HG03108 (cell line): ENCODE results near the gene ITPR3.

Source experiments
- ATAC-seq: cut with Tn5 transposase; IDR thresholded peaks from one replicate; pipeline ENCODE4 v1.9.1; 2021; ENCODE audit warnings: moderate library complexity; ENCODE audit not compliant: unreplicated experiment

The ITPR3 gene

DNA sequence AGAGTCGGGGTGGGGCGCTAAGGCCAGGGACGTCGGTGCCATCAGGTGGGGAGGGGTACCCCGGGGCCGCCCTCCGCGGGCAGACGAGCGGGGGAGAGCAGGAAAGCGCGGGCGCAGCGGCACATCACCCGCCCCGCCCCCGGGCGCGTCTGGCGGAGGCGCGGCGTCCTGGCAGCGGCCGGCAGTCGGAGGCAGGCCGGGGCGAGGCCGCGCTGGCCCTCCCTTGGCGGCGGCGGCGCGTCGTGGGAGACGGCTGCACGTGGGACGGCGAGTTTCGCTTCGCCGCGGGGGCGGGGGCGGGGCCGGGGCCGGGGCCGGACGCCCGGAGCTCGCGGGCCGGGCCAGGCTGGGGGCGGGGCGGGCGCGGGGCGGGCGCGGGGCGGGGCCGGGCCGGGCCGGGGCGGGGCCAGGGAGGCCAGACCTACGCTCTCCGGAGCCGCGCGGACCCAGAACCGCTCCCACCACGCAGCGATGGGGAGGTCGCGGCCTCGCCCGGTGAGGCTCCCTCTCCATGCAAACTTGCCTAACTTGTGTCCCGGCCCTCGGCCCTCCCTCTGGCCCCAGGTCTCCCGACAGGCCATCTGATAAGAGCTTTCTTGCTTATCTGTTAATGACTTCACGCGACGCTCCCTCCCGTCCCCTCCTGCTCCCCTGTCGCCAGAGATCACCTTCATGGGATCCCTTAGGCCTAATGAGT, 12.5 kb downstream of the ITPR3 start:
- peak; percentile 58 for ATAC-seq

DNA sequence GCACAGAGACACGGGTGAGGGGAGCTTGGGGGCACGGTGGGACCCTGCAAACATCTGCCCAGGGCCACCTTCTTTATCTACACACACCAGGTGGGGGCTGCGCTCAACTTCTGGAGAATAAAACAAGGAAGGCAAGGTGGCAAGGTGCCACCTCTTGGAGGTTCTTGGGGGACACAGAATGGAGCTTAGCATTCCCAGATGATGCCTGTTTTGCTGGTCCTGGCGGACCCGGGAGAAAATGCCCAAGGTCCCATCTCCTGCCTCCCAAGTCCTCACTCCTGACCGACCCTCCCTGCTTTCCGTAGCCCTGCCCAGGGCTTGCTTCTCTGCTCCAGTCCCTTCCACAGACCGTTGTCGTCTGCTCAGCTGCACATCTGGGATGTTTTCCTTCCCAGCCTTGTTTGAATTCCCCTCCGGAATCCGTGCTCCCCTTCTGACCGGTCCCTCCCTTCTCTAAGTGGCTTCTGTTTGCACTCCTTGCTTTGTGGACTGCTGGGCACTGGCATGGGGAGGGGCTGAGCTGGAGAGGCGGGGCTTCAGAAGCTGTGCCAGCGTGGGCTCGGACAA, 13.1 kb downstream of the ITPR3 start:
- no peak for ATAC-seq

DNA sequence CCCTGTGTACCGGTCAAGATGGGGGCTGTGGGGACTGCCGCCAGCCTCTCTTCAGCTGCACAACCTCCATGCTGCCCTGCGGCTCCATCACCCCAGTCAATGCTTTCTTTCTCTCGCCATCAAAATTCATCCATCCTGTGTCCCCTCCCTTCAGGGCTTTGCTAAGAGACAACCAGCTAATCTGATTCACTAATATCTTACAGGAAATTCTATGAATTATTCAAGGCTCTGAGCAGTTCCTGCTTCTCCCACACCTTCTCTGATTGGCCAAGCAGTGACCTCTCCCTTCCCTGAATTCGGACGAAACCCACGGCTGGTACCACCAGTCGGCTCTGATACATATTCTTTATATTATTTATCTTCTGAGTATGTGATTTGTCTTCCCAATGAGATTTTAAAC, 13.8 kb downstream of the ITPR3 start:
- no peak for ATAC-seq

DNA sequence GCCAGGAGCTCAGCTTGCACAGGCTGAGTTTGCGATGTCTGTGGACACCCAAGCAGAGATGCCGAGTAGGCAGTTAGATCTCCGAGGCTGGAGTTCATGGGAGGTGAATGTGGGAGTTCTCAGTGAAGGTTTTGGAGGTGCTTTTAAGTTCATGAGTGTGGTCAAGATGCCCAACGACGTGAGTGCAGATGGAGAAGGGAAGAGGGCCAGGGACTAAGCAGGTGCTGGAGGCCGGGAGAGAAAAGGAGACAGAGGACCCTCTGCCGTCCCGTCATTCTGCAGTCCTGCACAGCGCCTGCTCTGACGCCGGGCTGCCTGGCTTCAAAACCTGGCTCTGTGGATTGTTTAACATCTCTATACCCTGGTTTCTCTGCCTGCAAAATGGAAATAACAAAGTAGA, 15.5 kb downstream of the ITPR3 start:
- no peak for ATAC-seq

DNA sequence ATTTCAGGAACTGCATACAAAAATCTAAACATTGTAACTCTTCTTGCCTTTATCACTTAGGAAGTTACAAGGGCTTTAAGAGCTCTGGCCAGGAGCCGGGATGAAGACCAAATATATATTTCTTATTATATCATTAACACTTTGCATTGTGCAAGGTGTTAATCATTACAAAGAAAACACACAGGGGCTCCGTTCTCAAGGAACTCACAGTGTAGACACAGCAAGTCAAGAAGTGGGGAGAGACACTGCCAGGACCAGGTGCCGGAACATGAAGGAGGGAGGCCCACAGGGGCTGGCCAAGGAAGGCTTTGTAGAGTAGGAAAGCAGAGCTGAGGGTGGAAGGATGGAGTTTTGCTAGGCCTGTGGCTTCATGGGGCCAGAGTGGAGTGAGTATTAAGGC, 17.4 kb downstream of the ITPR3 start:
- no peak for ATAC-seq

DNA sequence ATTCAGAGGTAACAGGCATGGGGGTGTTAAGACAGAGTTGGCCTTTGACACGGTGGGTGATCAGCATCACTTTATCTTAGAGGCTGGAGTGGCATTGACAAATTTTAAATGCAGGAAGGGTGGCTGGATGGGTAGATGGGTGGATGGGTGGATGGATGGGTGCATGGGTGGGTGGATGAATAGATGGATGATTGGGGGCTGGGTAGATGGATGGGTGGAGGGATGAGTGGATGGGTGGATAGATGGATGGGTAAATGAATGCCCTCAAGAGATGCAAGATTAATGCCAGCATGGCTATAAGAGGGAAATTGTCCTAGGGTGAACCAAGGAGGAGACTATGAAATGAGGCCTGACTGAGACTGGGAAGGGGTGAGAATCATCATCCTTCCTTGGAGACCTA, 18.4 kb downstream of the ITPR3 start:
- no peak for ATAC-seq

DNA sequence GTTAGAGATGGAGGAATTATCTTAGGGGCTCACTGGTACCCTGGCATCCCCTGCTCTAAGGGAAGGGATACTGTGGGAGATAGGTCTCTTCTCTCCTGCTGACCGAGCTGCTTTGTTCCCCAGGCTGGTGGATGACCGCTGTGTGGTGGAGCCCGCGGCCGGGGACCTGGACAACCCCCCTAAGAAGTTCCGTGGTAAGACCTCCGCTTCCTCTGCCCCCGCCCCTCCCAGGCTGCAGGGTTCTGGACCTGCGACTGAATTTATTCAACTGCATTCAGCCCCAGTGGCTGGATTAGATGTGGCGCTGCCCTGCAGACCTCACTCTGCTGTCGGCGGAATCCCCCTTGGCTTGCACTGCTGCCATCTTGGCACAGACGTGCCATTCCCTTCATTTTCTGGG, 19.2 kb downstream of the ITPR3 start:
- ATAC-seq = no peak

DNA sequence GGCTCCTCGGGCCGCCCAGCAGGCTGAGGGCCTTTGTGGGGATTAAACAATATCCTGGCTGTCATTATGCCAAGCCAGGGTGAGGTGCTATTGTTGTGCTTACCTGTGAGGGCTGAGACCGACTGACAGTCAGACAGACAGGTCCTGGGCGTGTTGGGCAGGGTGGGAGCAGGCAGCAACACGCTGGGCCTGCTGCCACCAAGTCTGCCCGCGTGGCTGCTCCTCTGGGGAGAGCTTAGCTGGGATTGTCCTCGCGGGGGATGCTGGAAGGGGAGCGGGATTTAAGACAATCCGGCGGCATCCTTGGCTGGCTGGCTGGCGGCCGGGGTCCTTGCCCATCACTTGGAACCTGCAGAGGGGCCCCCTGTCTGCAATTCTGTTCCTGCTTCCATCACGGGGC, 20.0 kb downstream of the ITPR3 start:
- no peak for ATAC-seq

DNA sequence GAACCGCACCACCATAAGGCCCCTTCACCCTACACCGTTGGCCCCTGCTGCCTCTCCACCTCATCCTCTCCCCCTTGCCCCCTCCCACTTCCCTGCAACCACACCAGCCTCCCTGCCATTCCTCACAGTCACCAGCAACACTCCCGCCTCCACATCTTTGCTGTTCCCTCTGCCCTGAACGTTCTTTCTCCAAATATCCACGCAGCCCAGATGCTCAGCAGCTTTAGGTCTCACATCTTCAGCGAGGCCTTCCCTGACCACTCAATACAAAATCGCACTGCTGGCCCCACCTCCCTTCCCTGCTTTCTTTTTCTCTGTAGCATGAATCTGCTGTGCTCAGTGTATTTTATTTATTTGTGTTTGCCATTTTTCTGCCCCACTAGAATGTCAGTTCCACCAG, 20.5 kb downstream of the ITPR3 start:
- ATAC-seq = no peak

DNA sequence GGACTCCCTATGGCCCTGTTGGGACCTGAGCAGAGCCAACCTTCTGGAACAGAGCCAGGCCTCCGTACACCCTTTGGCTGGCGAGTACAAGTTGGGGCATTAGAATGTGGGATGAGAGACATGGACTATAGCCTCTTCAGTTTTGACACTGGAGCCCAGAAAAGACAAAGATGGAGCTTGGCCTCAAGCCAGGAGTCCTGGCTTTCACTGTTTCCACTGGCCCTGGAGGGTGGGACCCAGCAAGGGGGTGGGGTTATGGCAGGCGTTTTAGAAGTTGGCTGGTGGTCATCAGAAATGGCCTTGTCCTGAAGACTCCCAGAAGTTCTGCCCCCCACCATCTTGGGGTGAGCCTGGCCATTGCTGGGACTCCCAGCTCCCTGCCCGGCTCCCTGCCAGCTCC, 21.8 kb downstream of the ITPR3 start:
- no peak for ATAC-seq

DNA sequence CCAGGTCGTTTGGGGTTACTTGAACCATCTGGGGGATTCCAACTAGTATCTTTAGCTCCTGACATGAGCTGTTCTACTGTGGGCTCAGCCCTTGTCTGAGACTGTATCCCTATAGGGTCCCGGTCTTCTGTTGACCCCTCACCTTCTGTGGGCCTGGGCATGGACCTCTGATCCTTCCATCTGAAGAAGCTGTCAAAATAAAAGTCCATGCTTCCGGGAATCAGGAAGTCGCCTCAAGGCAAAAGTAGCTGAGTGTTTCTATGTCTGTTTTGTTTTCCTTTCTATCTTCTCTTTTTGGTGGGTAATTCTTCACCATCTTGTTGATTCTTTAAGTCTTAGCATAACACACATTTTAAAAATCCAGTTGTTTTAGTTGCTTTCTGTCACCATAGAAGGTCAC, 30.3 kb downstream of the ITPR3 start:
- ATAC-seq = no peak

DNA sequence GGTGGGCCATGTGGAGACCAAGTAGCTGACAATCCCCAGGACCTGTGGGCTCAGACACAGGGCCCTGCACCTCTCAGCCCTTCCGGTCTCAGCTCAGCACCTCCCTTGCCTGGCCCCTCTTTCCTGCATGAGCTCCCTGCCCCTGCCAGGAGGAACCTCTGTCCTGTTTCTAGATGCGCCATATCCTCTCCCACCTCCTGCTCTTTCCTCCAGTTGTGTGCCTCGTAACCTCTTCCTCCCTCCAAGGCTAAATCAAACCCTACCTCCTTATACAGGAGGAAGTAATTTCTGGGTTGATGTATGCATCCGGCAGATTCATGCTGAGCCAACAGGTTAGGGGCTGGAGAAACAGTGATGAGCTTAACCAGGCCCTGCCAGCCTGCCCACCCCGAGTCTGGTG, 30.9 kb downstream of the ITPR3 start:
- ATAC-seq = no peak

DNA sequence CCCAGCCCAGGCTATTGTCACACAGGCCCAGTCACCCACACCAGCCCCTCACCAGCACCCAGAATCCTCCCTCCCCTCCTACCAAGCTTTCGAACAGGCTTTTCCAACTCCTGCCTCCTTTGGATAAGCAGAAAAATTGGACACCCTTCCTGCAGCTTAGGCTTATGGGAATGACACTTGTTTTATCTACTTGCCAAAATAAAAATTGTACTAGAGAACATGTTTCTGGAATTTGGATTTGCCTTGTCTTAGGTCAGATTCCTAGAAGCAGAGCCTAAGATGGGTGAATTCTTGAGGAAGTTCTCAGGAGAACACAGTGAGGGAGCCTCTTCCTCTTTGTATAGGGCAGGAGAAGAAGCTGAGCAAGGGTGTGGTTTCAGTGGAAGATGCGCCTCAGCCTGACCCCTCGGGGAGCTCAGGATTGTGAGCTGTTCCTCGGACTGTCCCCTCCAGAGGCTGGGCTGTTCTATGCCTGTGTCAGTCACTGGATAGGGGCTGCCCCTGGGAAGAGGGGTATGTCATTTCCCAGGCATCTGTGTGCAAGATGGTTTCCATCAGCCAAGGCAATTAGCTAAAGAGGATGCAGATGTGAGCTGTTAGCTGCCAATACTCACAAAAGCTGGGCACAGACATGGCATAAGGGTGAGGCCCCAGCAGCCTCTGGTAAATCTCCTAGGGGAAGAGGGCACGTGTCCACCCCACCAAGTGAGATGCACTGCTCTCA, 33.9 kb downstream of the ITPR3 start:
- no peak for ATAC-seq

DNA sequence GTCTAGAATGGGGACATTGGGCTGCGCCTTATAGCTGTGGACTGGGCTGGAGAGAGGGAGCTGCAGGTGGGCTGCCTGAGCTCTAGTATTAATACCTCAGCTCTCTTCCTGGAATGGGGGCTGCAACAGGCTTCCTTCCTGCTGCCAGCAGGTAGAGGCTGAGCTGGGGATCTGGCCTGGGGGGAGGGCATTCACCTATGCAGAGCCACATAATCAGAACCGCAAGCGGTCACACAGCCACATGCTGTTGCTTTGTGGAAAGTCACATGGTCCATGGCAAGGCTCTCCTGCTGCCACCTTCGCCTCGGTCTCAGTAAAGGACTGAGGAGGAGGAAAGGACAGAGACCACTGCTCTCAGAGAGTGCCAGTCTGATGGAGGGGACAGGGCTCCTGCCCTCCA, 35.7 kb downstream of the ITPR3 start:
- no peak for ATAC-seq

DNA sequence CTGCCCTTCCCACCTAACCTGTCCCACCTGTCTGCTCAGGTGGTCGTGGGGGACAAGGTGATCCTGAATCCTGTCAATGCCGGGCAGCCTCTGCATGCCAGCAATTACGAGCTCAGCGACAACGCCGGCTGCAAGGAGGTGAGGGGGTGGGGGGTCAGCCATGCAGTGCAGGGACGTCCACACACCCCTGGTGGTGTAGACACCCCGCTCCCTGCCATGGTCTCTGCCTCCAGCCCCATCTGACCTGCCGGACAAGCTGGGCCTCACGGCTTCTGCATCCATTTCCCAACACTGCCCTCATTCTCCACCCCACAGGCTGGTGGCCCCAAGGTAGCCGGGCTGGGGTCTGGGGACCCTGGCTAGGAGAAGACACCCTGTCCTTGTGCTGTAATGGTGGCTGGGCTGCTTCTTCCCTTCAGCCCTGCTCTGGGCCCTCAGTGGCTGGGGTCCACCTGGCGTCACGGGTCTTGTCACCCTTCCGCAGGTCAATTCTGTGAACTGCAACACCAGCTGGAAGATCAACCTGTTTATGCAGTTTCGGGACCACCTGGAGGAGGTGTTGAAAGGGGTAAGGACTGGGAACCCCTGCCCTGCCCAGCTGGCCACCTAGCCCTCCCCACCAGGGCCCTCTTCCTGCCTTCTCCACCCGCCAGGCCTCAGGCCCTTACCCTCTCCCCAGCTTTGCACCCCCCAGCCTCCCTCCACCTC, 38.0 kb downstream of the ITPR3 start:
- no peak for ATAC-seq

DNA sequence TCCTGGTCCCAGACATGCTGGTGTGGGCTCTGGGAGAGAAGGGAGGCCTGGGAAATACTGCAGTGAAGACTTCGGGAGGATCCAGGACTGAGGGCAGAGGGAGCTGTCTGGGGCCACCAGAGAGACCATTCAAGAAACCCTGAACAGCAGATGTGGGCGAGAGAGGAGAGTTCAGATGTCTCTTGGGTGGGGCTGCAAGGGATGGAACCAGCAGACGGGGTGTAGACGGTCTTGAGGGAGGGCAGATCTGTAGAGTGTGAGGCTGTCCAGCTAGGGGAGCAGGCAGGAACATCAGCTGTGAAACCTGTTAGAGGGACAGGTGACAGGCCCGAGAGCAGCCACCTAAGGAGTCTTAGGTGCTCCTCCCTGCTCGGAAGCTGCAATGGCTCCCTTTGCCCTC, 38.9 kb downstream of the ITPR3 start:
- ATAC-seq = no peak

DNA sequence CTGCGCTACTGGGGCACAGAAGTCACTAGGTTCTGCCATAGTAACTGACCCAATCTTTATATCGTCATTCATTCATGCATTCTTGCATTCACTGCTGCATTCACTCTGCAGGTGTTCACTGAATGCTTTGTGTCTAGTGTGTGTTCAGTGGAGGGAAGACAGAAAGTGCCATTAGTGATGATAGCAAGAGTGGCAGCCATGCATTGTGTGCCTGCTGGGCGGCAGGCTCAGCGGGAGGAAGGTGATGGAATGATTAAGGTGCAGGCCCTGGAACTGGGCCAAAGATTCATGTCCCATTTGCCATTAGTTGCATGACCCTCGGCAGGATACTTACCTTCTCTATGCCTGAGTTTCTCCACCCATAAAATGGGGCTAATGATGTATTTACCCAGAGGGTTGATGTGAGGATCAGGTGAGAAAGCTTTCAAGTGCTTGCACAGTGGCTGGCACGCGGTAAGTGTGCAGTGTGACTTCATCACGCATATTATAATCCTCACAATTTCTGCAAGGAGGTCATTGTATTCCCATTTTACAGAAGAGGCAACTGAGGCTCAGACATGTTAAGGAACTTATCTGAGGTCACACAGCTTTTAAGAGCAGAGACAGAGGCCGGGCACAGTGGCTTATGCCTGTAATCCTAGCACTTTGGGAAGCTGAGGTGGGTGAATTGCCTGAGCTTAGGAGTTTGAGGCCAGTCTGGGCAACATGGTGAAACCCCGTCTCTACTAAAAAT, 40.1 kb downstream of the ITPR3 start:
- no peak for ATAC-seq

DNA sequence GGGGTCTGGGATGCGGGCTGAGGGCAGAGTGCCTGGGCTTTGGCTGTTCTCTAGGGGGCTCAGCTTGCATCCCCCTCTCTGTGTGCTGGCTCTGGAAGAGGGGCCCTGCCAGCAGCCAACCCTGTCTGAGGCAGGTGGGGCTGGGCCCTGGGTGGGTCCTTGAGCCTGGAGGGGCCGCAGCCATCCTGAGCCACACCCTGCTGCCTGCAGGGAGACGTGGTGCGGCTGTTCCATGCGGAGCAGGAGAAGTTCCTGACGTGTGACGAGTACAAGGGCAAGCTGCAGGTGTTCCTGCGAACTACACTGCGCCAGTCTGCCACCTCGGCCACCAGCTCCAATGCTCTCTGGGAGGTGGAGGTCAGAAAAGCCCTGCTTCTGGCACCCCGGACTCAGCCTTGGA, 41.2 kb downstream of the ITPR3 start:
- ATAC-seq = no peak

DNA sequence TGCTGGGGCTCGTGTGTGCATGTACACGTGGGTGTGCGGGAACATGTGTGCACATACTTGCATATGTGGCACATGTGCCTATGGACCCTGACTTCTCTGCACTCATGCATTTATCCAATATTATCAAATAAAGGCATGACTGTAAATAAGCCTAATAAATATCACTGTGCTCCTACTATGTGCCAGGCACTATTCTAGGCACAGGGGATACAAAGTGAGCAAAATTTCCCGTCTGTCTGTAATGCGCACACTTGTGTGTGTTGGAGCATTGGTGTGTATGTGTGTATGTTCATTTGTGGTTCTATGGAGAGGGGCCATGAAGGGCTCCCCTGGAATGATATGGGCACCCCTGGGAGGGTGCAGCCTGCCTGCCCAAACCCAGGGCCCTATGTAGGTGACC, 41.9 kb downstream of the ITPR3 start:
- ATAC-seq = no peak

DNA sequence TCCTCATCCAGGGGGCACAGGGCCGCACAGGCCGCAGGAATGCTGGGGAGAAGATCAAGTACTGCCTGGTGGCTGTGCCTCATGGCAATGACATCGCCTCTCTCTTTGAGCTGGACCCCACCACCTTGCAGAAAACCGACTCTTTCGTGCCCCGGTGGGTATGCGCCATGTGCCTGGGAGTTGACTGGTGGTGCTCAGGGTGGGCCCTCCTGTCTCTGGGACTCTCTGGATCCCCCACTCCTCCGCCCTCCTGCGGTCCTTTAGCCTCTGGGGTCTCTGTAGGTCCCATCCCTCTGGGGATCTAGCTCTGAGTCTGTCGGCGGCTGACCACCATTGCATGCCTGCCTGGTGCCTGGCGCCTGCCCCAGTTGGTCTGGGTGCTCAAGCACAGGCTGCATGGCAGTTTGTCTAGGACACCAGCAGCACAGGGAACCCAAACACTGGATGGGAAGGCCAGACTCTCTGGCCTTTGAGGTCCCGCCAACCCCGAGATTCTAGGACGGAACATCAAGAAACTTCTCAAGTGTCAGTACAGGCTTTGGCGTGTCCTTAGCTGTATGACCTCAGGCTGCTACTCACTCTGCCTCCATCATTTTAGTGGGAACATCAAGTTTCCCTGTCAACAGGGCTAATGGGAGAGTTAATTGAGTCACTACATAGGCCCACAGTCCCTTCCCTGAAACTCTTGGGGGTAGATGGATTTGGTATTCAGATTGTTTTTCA, 42.8 kb downstream of the ITPR3 start:
- no peak for ATAC-seq
